ENCODE results near the gene HMCN2. TPM values are rescaled to one million over a fixed set of nuclear protein-coding genes. Genes with fewer than 3 reads are reported as not detected.

The HMCN2 gene
- total and polyA plus RNA-seq, 9 donors = 0.12 to 4.2 (median 0.98) TPM

GRCh38 chr9:130245474-130245873 is 20.1 kb upstream of the HMCN2 start:
- Histone ChIP-seq H3K27ac (no peak overlapping the region), H3K4me3 (no peak overlapping the region), H3K4me1 (ENCODE audit: insufficient read depth) (peaks cover 3% of the 10 kb centered on the region), H3K36me3 (no peaks in the 10 kb centered on the region), H3K27me3 (no peaks in the 10 kb centered on the region), H3K9me3 (no peaks in the 10 kb centered on the region)
- 89 to 94% (median 92%) methylated on average over 11 of the region's 11 CpGs for WGBS, 3 donors
- DNase-seq = no peak
- intact Hi-C loops (cut with DNase I) = no loop called here
- TF ChIP-seq EP300 (IDR thresholded peaks at IDR 0.05) = no peak
- no peak for TF ChIP-seq POLR2A (IDR thresholded peaks at IDR 0.05)
- TF ChIP-seq CTCF (IDR thresholded peaks at IDR 0.05) = no peak

GRCh38 chr9:130246126-130246525 is 19.4 kb upstream of the HMCN2 start:
- H3K27ac ChIP-seq = no peak overlapping the region
- H3K27me3 ChIP-seq = no peaks in the 10 kb centered on the region
- intact Hi-C loops (cut with DNase I) = no loop called here
- H3K36me3 ChIP-seq = no peaks in the 10 kb centered on the region
- 87 to 98% (median 90%) methylated on average over 3 of the region's 3 CpGs for WGBS, 3 donors
- H3K4me1 ChIP-seq (ENCODE audit: insufficient read depth) = peaks cover 3% of the 10 kb centered on the region
- H3K4me3 ChIP-seq = no peak overlapping the region
- no peak for DNase-seq
- TF ChIP-seq POLR2A (IDR thresholded peaks at IDR 0.05) (no peak), CTCF (IDR thresholded peaks at IDR 0.05) (no peak), EP300 (IDR thresholded peaks at IDR 0.05) (no peak)
- no peaks in the 10 kb centered on the region for H3K9me3 ChIP-seq

GRCh38 chr9:130254747-130255630 is 10.6 kb upstream of the HMCN2 start:
- TF ChIP-seq CTCF (IDR thresholded peaks at IDR 0.05) (no peak), POLR2A (IDR thresholded peaks at IDR 0.05) (no peak), EP300 (IDR thresholded peaks at IDR 0.05) (no peak)
- Histone ChIP-seq H3K4me3 (no peak overlapping the region), H3K9me3 (no peaks in the 10 kb centered on the region), H3K27ac (no peak overlapping the region), H3K4me1 (ENCODE audit: insufficient read depth) (no peaks in the 10 kb centered on the region), H3K27me3 (no peaks in the 10 kb centered on the region), H3K36me3 (no peaks in the 10 kb centered on the region)
- DNase-seq = no peak
- WGBS, 3 donors = 79 to 83% (median 79%) methylated on average over 23 of the region's 23 CpGs
- intact Hi-C loops (cut with DNase I) = no loop called here

- H3K4me3 ChIP-seq = no peak overlapping the region
- intact Hi-C loops (cut with DNase I) = no loop called here
- no peaks in the 10 kb centered on the region for H3K36me3 ChIP-seq
- H3K27me3 ChIP-seq = no peaks in the 10 kb centered on the region
- TF ChIP-seq CTCF (IDR thresholded peaks at IDR 0.05) = no peak
- H3K27ac ChIP-seq = no peak overlapping the region
- H3K9me3 ChIP-seq = no peaks in the 10 kb centered on the region
- no peak for DNase-seq
- 50 to 68% (median 67%) methylated on average over 5 of the region's 5 CpGs for WGBS, 3 donors
- no peaks in the 10 kb centered on the region for H3K4me1 ChIP-seq (ENCODE audit: insufficient read depth)
Measured at GRCh38 chr9:130255631-130256134, 9.9 kb upstream of the HMCN2 start.

All from ovary (tissue), 9 donors.